ENCODE data around the gene MYH11.

The MYH11 gene

GRCh38 chr16:15748654-15749053, 108.2 kb downstream of the MYH11 start:
- no peak overlapping the region for H3K9ac ChIP-seq (ENCODE audit: low read length)
- H3K36me3 ChIP-seq (ENCODE audit: control insufficient read depth, insufficient read depth, low read length), result no peaks in the 10 kb centered on the region
- no peaks in the 10 kb centered on the region for H3K27me3 ChIP-seq (ENCODE audit: control insufficient read depth, insufficient read depth, low read length)
- no peak overlapping the region for H3K27ac ChIP-seq (ENCODE audit: low read depth, low read length)
- H3K9me3 ChIP-seq (ENCODE audit: control insufficient read depth, insufficient read depth, low read depth, low read length), result no peaks in the 10 kb centered on the region
- H3K4me3 ChIP-seq (ENCODE audit: low read depth, low read length), result no peak overlapping the region
- no peaks in the 10 kb centered on the region for H3K4me1 ChIP-seq (ENCODE audit: control insufficient read depth, insufficient read depth, low read length)

- H3K4me3 ChIP-seq (ENCODE audit: low read depth, low read length), result no peak overlapping the region
- H3K9ac ChIP-seq (ENCODE audit: low read length), result no peak overlapping the region
- H3K27ac ChIP-seq (ENCODE audit: low read depth, low read length), result no peak overlapping the region
- H3K4me1 ChIP-seq (ENCODE audit: control insufficient read depth, insufficient read depth, low read length), result no peaks in the 10 kb centered on the region
- no peaks in the 10 kb centered on the region for H3K36me3 ChIP-seq (ENCODE audit: control insufficient read depth, insufficient read depth, low read length)
- no peaks in the 10 kb centered on the region for H3K27me3 ChIP-seq (ENCODE audit: control insufficient read depth, insufficient read depth, low read length)
- H3K9me3 ChIP-seq (ENCODE audit: control insufficient read depth, insufficient read depth, low read depth, low read length), result no peaks in the 10 kb centered on the region
Observed at GRCh38 chr16:15747937-15748336, 108.9 kb downstream of the MYH11 start.

GRCh38 chr16:15746332-15746731, 110.5 kb downstream of the MYH11 start:
- Histone ChIP-seq H3K4me1 (ENCODE audit: control insufficient read depth, insufficient read depth, low read length) (no peaks in the 10 kb centered on the region), H3K27me3 (ENCODE audit: control insufficient read depth, insufficient read depth, low read length) (no peaks in the 10 kb centered on the region), H3K4me3 (ENCODE audit: low read depth, low read length) (no peak overlapping the region), H3K27ac (ENCODE audit: low read depth, low read length) (no peak overlapping the region), H3K9ac (ENCODE audit: low read length) (no peak overlapping the region), H3K9me3 (ENCODE audit: control insufficient read depth, insufficient read depth, low read depth, low read length) (no peaks in the 10 kb centered on the region), H3K36me3 (ENCODE audit: control insufficient read depth, insufficient read depth, low read length) (no peaks in the 10 kb centered on the region)

GRCh38 chr16:15743657-15744056, 113.2 kb downstream of the MYH11 start:
- Histone ChIP-seq H3K4me1 (ENCODE audit: control insufficient read depth, insufficient read depth, low read length) (no peaks in the 10 kb centered on the region), H3K27ac (ENCODE audit: low read depth, low read length) (no peak overlapping the region), H3K27me3 (ENCODE audit: control insufficient read depth, insufficient read depth, low read length) (no peaks in the 10 kb centered on the region)

GRCh38 chr16:15742716-15743115, 114.1 kb downstream of the MYH11 start:
- Histone ChIP-seq H3K9ac (ENCODE audit: low read length) (no peak overlapping the region), H3K9me3 (ENCODE audit: control insufficient read depth, insufficient read depth, low read depth, low read length) (no peaks in the 10 kb centered on the region), H3K27ac (ENCODE audit: low read depth, low read length) (no peak overlapping the region), H3K4me3 (ENCODE audit: low read depth, low read length) (no peak overlapping the region), H3K4me1 (ENCODE audit: control insufficient read depth, insufficient read depth, low read length) (no peaks in the 10 kb centered on the region), H3K27me3 (ENCODE audit: control insufficient read depth, insufficient read depth, low read length) (no peaks in the 10 kb centered on the region), H3K36me3 (ENCODE audit: control insufficient read depth, insufficient read depth, low read length) (no peaks in the 10 kb centered on the region)

More at GRCh38 chr16:15743657-15744056, 113.2 kb downstream of the MYH11 start:
- no peak overlapping the region for H3K9ac ChIP-seq (ENCODE audit: low read length)
- no peaks in the 10 kb centered on the region for H3K36me3 ChIP-seq (ENCODE audit: control insufficient read depth, insufficient read depth, low read length)
- H3K4me3 ChIP-seq (ENCODE audit: low read depth, low read length), result no peak overlapping the region
- no peaks in the 10 kb centered on the region for H3K9me3 ChIP-seq (ENCODE audit: control insufficient read depth, insufficient read depth, low read depth, low read length)

GRCh38 chr16:15741207-15741871, 115.5 kb downstream of the MYH11 start:
- Histone ChIP-seq H3K4me1 (ENCODE audit: control insufficient read depth, insufficient read depth, low read length) (no peaks in the 10 kb centered on the region), H3K9me3 (ENCODE audit: control insufficient read depth, insufficient read depth, low read depth, low read length) (no peaks in the 10 kb centered on the region), H3K27me3 (ENCODE audit: control insufficient read depth, insufficient read depth, low read length) (no peaks in the 10 kb centered on the region), H3K27ac (ENCODE audit: low read depth, low read length) (no peak overlapping the region), H3K36me3 (ENCODE audit: control insufficient read depth, insufficient read depth, low read length) (no peaks in the 10 kb centered on the region), H3K4me3 (ENCODE audit: low read depth, low read length) (no peak overlapping the region), H3K9ac (ENCODE audit: low read length) (no peak overlapping the region)

- Histone ChIP-seq H3K27me3 (ENCODE audit: control insufficient read depth, insufficient read depth, low read length) (no peaks in the 10 kb centered on the region), H3K9ac (ENCODE audit: low read length) (no peak overlapping the region), H3K27ac (ENCODE audit: low read depth, low read length) (no peak overlapping the region), H3K9me3 (ENCODE audit: control insufficient read depth, insufficient read depth, low read depth, low read length) (no peaks in the 10 kb centered on the region), H3K4me3 (ENCODE audit: low read depth, low read length) (no peak overlapping the region), H3K36me3 (ENCODE audit: control insufficient read depth, insufficient read depth, low read length) (no peaks in the 10 kb centered on the region), H3K4me1 (ENCODE audit: control insufficient read depth, insufficient read depth, low read length) (no peaks in the 10 kb centered on the region)
Observed at GRCh38 chr16:15739950-15740349, 116.9 kb downstream of the MYH11 start.

- Histone ChIP-seq H3K4me1 (ENCODE audit: control insufficient read depth, insufficient read depth, low read length) (no peaks in the 10 kb centered on the region), H3K27me3 (ENCODE audit: control insufficient read depth, insufficient read depth, low read length) (no peaks in the 10 kb centered on the region), H3K9ac (ENCODE audit: low read length) (no peak overlapping the region), H3K4me3 (ENCODE audit: low read depth, low read length) (no peak overlapping the region), H3K9me3 (ENCODE audit: control insufficient read depth, insufficient read depth, low read depth, low read length) (no peaks in the 10 kb centered on the region), H3K27ac (ENCODE audit: low read depth, low read length) (no peak overlapping the region), H3K36me3 (ENCODE audit: control insufficient read depth, insufficient read depth, low read length) (no peaks in the 10 kb centered on the region)
Observed at GRCh38 chr16:15739464-15739863, 117.4 kb downstream of the MYH11 start.

- H3K4me1 ChIP-seq (ENCODE audit: control insufficient read depth, insufficient read depth, low read length), result no peaks in the 10 kb centered on the region
- H3K4me3 ChIP-seq (ENCODE audit: low read depth, low read length), result no peak overlapping the region
- H3K36me3 ChIP-seq (ENCODE audit: control insufficient read depth, insufficient read depth, low read length), result no peaks in the 10 kb centered on the region
- H3K27ac ChIP-seq (ENCODE audit: low read depth, low read length), result no peak overlapping the region
- H3K9me3 ChIP-seq (ENCODE audit: control insufficient read depth, insufficient read depth, low read depth, low read length), result no peaks in the 10 kb centered on the region
- H3K9ac ChIP-seq (ENCODE audit: low read length), result no peak overlapping the region
- H3K27me3 ChIP-seq (ENCODE audit: control insufficient read depth, insufficient read depth, low read length), result no peaks in the 10 kb centered on the region
Observed at GRCh38 chr16:15737140-15737644, 119.6 kb downstream of the MYH11 start.

- Histone ChIP-seq H3K27me3 (ENCODE audit: control insufficient read depth, insufficient read depth, low read length) (no peaks in the 10 kb centered on the region), H3K4me1 (ENCODE audit: control insufficient read depth, insufficient read depth, low read length) (no peaks in the 10 kb centered on the region), H3K27ac (ENCODE audit: low read depth, low read length) (no peak overlapping the region), H3K4me3 (ENCODE audit: low read depth, low read length) (no peak overlapping the region), H3K9me3 (ENCODE audit: control insufficient read depth, insufficient read depth, low read depth, low read length) (no peaks in the 10 kb centered on the region), H3K36me3 (ENCODE audit: control insufficient read depth, insufficient read depth, low read length) (no peaks in the 10 kb centered on the region), H3K9ac (ENCODE audit: low read length) (no peak overlapping the region)
Observed at GRCh38 chr16:15736529-15736928, 120.3 kb downstream of the MYH11 start.

- Histone ChIP-seq H3K4me1 (ENCODE audit: control insufficient read depth, insufficient read depth, low read length) (no peaks in the 10 kb centered on the region), H3K4me3 (ENCODE audit: low read depth, low read length) (no peak overlapping the region), H3K27me3 (ENCODE audit: control insufficient read depth, insufficient read depth, low read length) (no peaks in the 10 kb centered on the region), H3K36me3 (ENCODE audit: control insufficient read depth, insufficient read depth, low read length) (no peaks in the 10 kb centered on the region), H3K9ac (ENCODE audit: low read length) (no peak overlapping the region), H3K27ac (ENCODE audit: low read depth, low read length) (no peak overlapping the region), H3K9me3 (ENCODE audit: control insufficient read depth, insufficient read depth, low read depth, low read length) (no peaks in the 10 kb centered on the region)
Observed at GRCh38 chr16:15735610-15736009, 121.2 kb downstream of the MYH11 start.
